NCI-H2196 (cell line): ENCODE data around the gene MXRA7.
"Not testable (repeated sequence)": the region's sequence is repeated elsewhere in the genome, so short reads cannot be mapped to it uniquely, and the experiment has no call there.

ENCODE experiments used
- DNase-seq: peaks from one replicate; lab custom pipeline; 2025; ENCODE audit not compliant: unreplicated experiment; lab: John Stamatoyannopoulos, UW

Gene MXRA7

GRCh38 chr17:76710863-76711611 lies at the start of gene MXRA7:
MXRA7 (minus strand) TSS chr17:76710965; CDS start chr17:76710946, 19 bp downstream.
- peak; percentile 75 for DNase-seq

GRCh38 chr17:76758570-76758969 lies 47.8 kb upstream of the MXRA7 start:
- DNase-seq, result no peak

GRCh38 chr17:76757256-76757655 lies 46.5 kb upstream of the MXRA7 start:
- no peak for DNase-seq

- DNase-seq, result no peak
These were observed 44.5 kb upstream of the MXRA7 start for GRCh38 chr17:76755285-76755684.

- no peak for DNase-seq
These were observed 42.5 kb upstream of the MXRA7 start for GRCh38 chr17:76753061-76753961.

- no peak for DNase-seq
These were observed 41.2 kb upstream of the MXRA7 start for GRCh38 chr17:76752006-76752405.

- no peak for DNase-seq
These were observed 40.7 kb upstream of the MXRA7 start for GRCh38 chr17:76751416-76751993.

GRCh38 chr17:76748657-76749056 lies 37.9 kb upstream of the MXRA7 start:
- no peak for DNase-seq

- no peak for DNase-seq
These were observed 37.1 kb upstream of the MXRA7 start for GRCh38 chr17:76747716-76748363.

GRCh38 chr17:76745785-76746184 lies 35.0 kb upstream of the MXRA7 start:
- DNase-seq, result not testable (repeated sequence)

GRCh38 chr17:76744747-76745146 lies 34.0 kb upstream of the MXRA7 start:
- DNase-seq, result no peak

- no peak for DNase-seq
These were observed 32.2 kb upstream of the MXRA7 start for GRCh38 chr17:76742958-76743357.

GRCh38 chr17:76740329-76741118 lies 29.8 kb upstream of the MXRA7 start:
- no peak for DNase-seq

GRCh38 chr17:76739568-76740115 lies 28.9 kb upstream of the MXRA7 start:
- not testable (repeated sequence) for DNase-seq

- DNase-seq, result no peak
These were observed 27.7 kb upstream of the MXRA7 start for GRCh38 chr17:76738468-76738850.

GRCh38 chr17:76737676-76738467 lies 27.1 kb upstream of the MXRA7 start, which contains the start of gene MFSD11:
MFSD11 (plus strand) TSS chr17:76738119; CDS start chr17:76738353, 234 bp downstream.
- DNase-seq, result peak; percentile 97

GRCh38 chr17:76737082-76737675 lies 26.4 kb upstream of the MXRA7 start, which contains the start of gene SRSF2:
SRSF2 (minus strand) TSS chr17:76737331; CDS start chr17:76737160, 171 bp downstream.
- peak; percentile 100 for DNase-seq

- peak; percentile 68 for DNase-seq
These were observed 25.8 kb upstream of the MXRA7 start for GRCh38 chr17:76736349-76737081.
